Myometrial cell (primary cell): ENCODE data around the gene ZNF664. TPM values are rescaled to one million over a fixed set of nuclear protein-coding genes. Genes with fewer than 3 reads are reported as not detected.

Experiments used
- total RNA-seq: library from RNA; depleted of rRNA; stranded (reverse); fragments of >200 nt; gene quantifications from 2 replicates; pipeline ENCODE4 v1.2.3, GENCODE V29; 2015

The ZNF664 gene
- 11.0 and 13.5 TPM in 2 replicates for total RNA-seq

GRCh38 chr12:123972457-123973401 lies at the start of gene ZNF664, which contains the start of gene CCDC92:
Gene ZNF664 (plus strand): TSS chr12:123973215. CDS start chr12:124012145, 38,930 bp downstream.
Gene CCDC92 (minus strand): TSS chr12:123972831. CDS start chr12:123944305, 28,526 bp downstream.

Other genes starting within 250 kb of the ZNF664 start
- under 0.01 TPM in 2 replicates for gene DNAH10, start 210.9 kb upstream of the ZNF664 start, total RNA-seq
- gene CCDC92, start 384 bp upstream of the ZNF664 start, total RNA-seq: 24.5 and 28.4 TPM in 2 replicates